ENCODE measurements around the gene SMC1B. TPM values are rescaled to one million over a fixed set of nuclear protein-coding genes. Genes with fewer than 3 reads are reported as not detected.

SMC1B gene
- total and polyA plus RNA-seq, 3 experiments from 2014 or later: 0.37 to 0.38 TPM; not detected in 1

DNA sequence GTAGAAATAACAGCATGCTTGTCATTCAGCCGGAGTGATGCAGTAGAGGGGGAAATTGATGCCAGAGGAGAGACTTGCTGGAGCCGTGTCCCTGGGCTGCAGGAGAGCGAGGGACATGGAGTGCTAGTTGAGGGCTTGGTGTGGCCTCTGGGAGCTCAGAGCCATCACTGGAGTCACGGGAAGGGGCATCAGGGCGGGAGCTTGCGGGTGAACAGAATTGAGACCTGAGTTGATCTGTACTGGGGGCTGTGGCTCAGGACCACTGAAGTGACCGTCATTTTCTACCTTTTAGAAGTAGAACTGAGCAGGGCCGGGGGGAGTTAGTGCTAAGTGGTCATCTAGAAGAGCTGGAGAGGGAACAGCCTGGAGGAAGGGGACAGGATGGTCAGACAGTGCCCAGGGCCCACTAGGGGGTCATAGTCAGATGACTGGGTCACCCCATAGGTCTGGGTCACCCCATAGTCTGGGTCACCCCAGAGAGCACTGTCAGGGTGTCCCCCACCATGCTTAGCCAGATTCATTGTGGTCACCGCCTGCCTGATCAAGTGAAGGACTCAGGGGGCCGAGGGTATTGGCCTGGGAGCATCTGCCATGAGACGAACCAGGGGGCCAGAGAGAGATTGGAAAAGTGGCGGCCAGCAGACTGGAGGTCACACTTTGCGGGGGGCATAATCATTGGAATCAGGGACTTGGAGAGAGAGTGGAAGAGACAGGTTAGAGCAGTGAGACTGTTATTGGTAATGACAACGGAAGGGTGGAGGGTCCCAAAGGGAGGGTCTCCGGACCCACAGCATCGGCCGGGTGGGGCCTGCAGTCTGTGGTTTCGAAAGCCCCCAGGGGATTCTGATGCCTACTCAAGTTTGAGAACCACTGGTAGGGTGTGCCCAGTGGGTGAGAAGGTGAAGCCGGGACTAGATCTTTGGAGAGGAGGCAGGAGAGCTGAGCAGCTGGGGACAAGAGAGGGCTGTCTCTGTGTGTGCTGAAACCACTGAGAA lies 15.3 kb upstream of the SMC1B start:
- ChIA-PET POLR2A (no interaction called here), CTCF (no interaction called here)
- Mint-ChIP-seq H3K4me1 (no peaks in the 10 kb centered on the region), H3K4me3 (no peak overlapping the region), H3K27ac (no peak overlapping the region), H3K27me3 (no peaks in the 10 kb centered on the region), H3K36me3 (peaks cover 0 to 3% (median 0%) of the 10 kb centered on the region in 3 donors), H3K9me3 (peaks cover 0 to 2% (median 0%) of the 10 kb centered on the region in 5 donors)
- Histone ChIP-seq H3K4me1 (ENCODE audit: insufficient read depth, low read length) (no peaks in the 10 kb centered on the region), H3K27ac (ENCODE audit: low read depth, low read length) (no peak overlapping the region), H3K36me3 (ENCODE audit: insufficient read depth, low read length) (no peaks in the 10 kb centered on the region), H3K4me3 (ENCODE audit: low read length) (no peak overlapping the region), H3K9me3 (ENCODE audit: low read length) (no peaks in the 10 kb centered on the region), H3K27me3 (ENCODE audit: insufficient read depth, low read length, poor library complexity, severe bottlenecking) (no peaks in the 10 kb centered on the region)
- no peak for DNase-seq

DNA sequence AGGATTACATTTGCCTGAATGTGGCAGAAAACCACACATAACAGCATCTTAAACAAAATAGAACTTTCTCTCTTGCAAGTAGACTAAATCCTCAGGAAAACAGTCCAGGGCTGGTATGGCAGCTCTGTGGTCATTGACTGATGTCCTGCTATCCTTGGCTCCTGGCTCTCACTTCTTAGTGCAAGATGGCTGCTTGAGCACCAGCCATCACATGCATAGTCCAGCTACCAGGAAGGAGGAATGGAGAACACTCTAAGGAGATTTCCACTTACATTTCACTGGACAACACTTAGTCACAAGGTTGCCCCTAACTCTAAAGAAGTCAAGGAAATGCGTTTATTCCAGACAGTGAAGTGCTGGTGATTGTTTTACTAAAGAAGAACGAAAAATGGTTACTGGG lies 13.7 kb upstream of the SMC1B start:
- Histone ChIP-seq H3K36me3 (ENCODE audit: insufficient read depth, low read length) (no peaks in the 10 kb centered on the region), H3K4me1 (ENCODE audit: insufficient read depth, low read length) (no peaks in the 10 kb centered on the region), H3K27ac (ENCODE audit: low read depth, low read length) (no peak overlapping the region), H3K4me3 (ENCODE audit: low read length) (no peak overlapping the region), H3K9me3 (ENCODE audit: low read length) (no peaks in the 10 kb centered on the region), H3K27me3 (ENCODE audit: insufficient read depth, low read length, poor library complexity, severe bottlenecking) (no peaks in the 10 kb centered on the region)
- no peak for DNase-seq
- peaks cover 0 to 2% (median 0%) of the 10 kb centered on the region in 5 donors for H3K9me3 Mint-ChIP-seq
- no peaks in the 10 kb centered on the region for H3K27me3 Mint-ChIP-seq
- H3K4me3 Mint-ChIP-seq: no peak overlapping the region
- no peaks in the 10 kb centered on the region for H3K4me1 Mint-ChIP-seq
- CTCF ChIA-PET: no interaction called here
- POLR2A ChIA-PET: no interaction called here
- peaks cover 0 to 3% (median 0%) of the 10 kb centered on the region in 3 donors for H3K36me3 Mint-ChIP-seq
- no peak overlapping the region for H3K27ac Mint-ChIP-seq

DNA sequence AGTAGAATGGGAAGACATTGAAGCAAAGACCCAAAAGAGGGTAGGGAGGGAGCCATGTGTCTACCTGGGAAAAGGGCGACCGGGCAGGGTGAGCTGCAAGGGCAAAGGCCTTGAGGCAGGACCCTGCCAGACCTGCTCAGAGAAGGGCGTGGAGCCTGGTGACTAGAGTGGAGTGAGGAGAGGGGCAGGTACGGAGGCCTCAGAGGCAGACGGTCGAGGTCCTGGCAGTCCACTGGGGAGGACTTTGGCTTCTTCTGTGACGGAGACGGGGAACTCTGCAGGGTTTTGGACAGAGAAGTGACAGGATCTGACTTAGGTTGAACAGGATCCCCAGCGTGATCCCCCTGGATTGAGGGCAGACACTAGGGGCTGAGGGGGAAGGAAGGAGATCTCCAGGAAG lies 13.0 kb upstream of the SMC1B start:
- Histone ChIP-seq H3K9me3 (ENCODE audit: low read length) (no peaks in the 10 kb centered on the region), H3K27me3 (ENCODE audit: insufficient read depth, low read length, poor library complexity, severe bottlenecking) (no peaks in the 10 kb centered on the region), H3K4me1 (ENCODE audit: insufficient read depth, low read length) (no peaks in the 10 kb centered on the region), H3K4me3 (ENCODE audit: low read length) (no peak overlapping the region), H3K27ac (ENCODE audit: low read depth, low read length) (no peak overlapping the region), H3K36me3 (ENCODE audit: insufficient read depth, low read length) (no peaks in the 10 kb centered on the region)
- H3K27ac Mint-ChIP-seq: peak overlapping the region in 1 of 8 donors; percentile 4
- H3K36me3 Mint-ChIP-seq: peaks cover 0 to 3% (median 0%) of the 10 kb centered on the region in 3 donors
- CTCF ChIA-PET: no interaction called here
- peaks cover 0 to 2% (median 0%) of the 10 kb centered on the region in 5 donors for H3K9me3 Mint-ChIP-seq
- POLR2A ChIA-PET: no interaction called here
- H3K4me3 Mint-ChIP-seq: no peak overlapping the region
- H3K4me1 Mint-ChIP-seq: no peaks in the 10 kb centered on the region
- no peaks in the 10 kb centered on the region for H3K27me3 Mint-ChIP-seq
- DNase-seq: no peak

DNA sequence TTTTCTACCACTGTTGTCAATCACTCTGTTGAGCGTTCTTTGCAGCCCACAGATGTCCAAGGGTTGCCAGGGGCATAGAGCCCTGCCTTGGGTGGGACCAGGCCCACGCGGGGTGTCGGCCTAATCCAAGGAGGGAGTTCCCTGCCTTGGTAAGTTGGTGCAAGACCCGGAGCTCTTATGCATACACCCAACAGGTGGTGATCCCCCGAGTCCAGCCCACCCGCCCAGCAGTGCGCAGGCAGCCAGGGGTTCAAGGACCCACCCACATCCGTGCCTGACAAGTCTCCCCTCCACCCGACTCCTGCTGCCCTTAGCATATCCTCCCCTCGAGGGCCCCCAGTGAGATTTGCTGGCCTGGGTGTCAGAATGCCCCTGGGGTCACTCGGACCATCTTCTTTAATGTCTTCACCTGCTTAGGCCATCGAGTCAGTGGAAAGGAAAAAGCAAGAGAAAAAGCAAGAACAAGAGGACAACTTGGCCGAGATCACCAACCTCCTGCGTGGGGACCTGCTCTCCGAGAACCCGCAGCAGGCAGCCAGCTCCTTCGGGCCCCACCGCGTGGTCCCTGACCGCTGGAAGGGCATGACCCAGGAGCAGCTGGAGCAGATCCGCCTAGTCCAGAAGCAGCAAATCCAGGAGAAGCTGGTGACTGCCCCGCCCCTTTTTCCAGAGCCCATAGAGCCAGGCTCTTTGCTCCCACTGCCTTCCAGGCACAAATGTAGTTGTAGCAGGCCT lies 12.3 kb upstream of the SMC1B start:
- Mint-ChIP-seq H3K4me1 (no peaks in the 10 kb centered on the region), H3K27ac (no peak overlapping the region), H3K27me3 (no peaks in the 10 kb centered on the region), H3K4me3 (no peak overlapping the region), H3K36me3 (peaks cover 0 to 3% (median 0%) of the 10 kb centered on the region in 3 donors), H3K9me3 (peaks cover 0 to 2% (median 0%) of the 10 kb centered on the region in 5 donors)
- no peaks in the 10 kb centered on the region for H3K9me3 ChIP-seq (ENCODE audit: low read length)
- ChIA-PET CTCF (no interaction called here), POLR2A (no interaction called here)
- H3K4me3 ChIP-seq (ENCODE audit: low read length): no peak overlapping the region
- H3K36me3 ChIP-seq (ENCODE audit: insufficient read depth, low read length): no peaks in the 10 kb centered on the region
- no peaks in the 10 kb centered on the region for H3K27me3 ChIP-seq (ENCODE audit: insufficient read depth, low read length, poor library complexity, severe bottlenecking)
- no peak overlapping the region for H3K27ac ChIP-seq (ENCODE audit: low read depth, low read length)
- H3K4me1 ChIP-seq (ENCODE audit: insufficient read depth, low read length): no peaks in the 10 kb centered on the region
- DNase-seq: no peak

DNA sequence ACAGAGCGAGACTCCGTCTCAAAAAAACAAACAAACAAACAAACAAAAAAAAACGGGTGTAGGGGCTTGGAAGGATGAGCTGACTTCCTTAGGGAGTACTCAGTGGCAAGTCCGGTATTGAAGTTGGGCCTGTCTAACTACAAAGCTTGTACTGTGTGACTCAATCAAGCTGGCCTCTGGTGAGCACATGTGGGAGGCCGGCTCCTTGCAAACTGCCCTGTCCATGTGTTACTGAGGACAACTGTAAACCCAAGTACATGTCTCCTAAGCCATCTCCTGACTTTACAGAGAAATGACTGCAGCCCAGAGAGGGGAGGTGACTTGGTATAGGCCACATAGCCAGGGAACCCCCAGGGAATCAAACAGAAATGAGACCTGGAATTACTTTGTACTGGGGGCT lies 11.7 kb upstream of the SMC1B start:
- no peak overlapping the region for H3K4me3 Mint-ChIP-seq
- CTCF ChIA-PET: no interaction called here
- POLR2A ChIA-PET: no interaction called here
- H3K36me3 Mint-ChIP-seq: peaks cover 0 to 3% (median 0%) of the 10 kb centered on the region in 3 donors
- no peak overlapping the region for H3K27ac Mint-ChIP-seq
- Histone ChIP-seq H3K9me3 (ENCODE audit: low read length) (no peaks in the 10 kb centered on the region), H3K4me1 (ENCODE audit: insufficient read depth, low read length) (no peaks in the 10 kb centered on the region), H3K4me3 (ENCODE audit: low read length) (no peak overlapping the region), H3K27me3 (ENCODE audit: insufficient read depth, low read length, poor library complexity, severe bottlenecking) (no peaks in the 10 kb centered on the region), H3K27ac (ENCODE audit: low read depth, low read length) (no peak overlapping the region), H3K36me3 (ENCODE audit: insufficient read depth, low read length) (no peaks in the 10 kb centered on the region)
- no peaks in the 10 kb centered on the region for H3K27me3 Mint-ChIP-seq
- DNase-seq: no peak
- no peaks in the 10 kb centered on the region for H3K4me1 Mint-ChIP-seq
- peaks cover 0 to 2% (median 0%) of the 10 kb centered on the region in 5 donors for H3K9me3 Mint-ChIP-seq

DNA sequence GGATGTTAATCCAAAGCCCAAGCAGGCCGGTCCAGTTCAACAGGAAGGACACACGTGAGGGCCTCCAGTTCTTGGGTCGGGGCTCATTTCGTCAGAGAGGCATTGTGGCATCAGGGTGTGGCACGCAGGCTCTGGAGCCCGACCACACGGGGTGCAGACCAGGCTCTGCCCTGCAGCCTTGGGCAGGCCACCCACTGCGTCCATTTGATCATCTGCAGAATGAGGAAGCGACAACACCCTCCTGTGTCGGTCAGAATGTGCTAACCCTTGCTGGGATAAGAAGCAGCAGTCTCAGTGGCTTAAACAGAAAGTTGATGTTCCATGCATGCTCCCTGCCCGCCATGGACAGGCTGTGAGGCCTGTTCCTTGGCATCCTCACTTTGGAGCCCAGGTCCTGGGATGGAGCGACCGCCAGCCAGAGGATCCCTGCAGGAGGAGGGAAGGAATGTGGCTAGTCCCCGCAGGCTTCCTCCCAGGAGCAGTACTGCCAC lies 10.9 kb upstream of the SMC1B start:
- Mint-ChIP-seq H3K27ac (no peak overlapping the region), H3K36me3 (peaks cover 0 to 3% (median 0%) of the 10 kb centered on the region in 3 donors), H3K9me3 (peaks cover 0 to 2% (median 0%) of the 10 kb centered on the region in 5 donors), H3K4me1 (no peaks in the 10 kb centered on the region), H3K27me3 (no peaks in the 10 kb centered on the region), H3K4me3 (no peak overlapping the region)
- no peak overlapping the region for H3K27ac ChIP-seq (ENCODE audit: low read depth, low read length)
- H3K27me3 ChIP-seq (ENCODE audit: insufficient read depth, low read length, poor library complexity, severe bottlenecking): no peaks in the 10 kb centered on the region
- no peaks in the 10 kb centered on the region for H3K9me3 ChIP-seq (ENCODE audit: low read length)
- H3K36me3 ChIP-seq (ENCODE audit: insufficient read depth, low read length): no peaks in the 10 kb centered on the region
- no peak overlapping the region for H3K4me3 ChIP-seq (ENCODE audit: low read length)
- H3K4me1 ChIP-seq (ENCODE audit: insufficient read depth, low read length): no peaks in the 10 kb centered on the region
- POLR2A ChIA-PET: no interaction called here
- CTCF ChIA-PET: no interaction called here
- DNase-seq: no peak

DNA sequence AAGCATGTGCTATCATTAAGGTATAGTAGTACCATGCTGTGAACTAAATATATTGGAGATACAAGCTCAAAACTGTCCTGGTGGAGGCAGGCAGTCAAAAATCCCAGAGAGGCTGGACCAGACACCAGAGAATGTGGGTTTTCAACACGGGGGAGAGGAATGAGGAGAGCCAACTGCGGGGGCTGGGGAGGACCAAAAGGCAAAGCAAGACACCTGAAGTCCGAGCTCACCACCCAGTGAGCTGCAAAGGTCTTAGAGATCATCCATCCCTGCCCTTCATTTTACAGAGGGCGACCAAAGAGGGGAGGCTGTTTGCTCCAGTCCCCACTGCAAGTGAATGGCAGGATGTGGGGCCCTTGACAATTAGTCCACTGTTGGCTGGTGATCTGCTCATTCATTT lies 10.1 kb upstream of the SMC1B start:
- Mint-ChIP-seq H3K4me1 (no peaks in the 10 kb centered on the region), H3K4me3 (no peak overlapping the region), H3K27ac (no peak overlapping the region), H3K27me3 (no peaks in the 10 kb centered on the region), H3K9me3 (peaks cover 0 to 2% (median 0%) of the 10 kb centered on the region in 5 donors), H3K36me3 (peaks cover 0 to 3% (median 0%) of the 10 kb centered on the region in 3 donors)
- CTCF ChIA-PET: no interaction called here
- Histone ChIP-seq H3K27me3 (ENCODE audit: insufficient read depth, low read length, poor library complexity, severe bottlenecking) (no peaks in the 10 kb centered on the region), H3K27ac (ENCODE audit: low read depth, low read length) (no peak overlapping the region), H3K9me3 (ENCODE audit: low read length) (no peaks in the 10 kb centered on the region), H3K4me1 (ENCODE audit: insufficient read depth, low read length) (no peaks in the 10 kb centered on the region), H3K4me3 (ENCODE audit: low read length) (no peak overlapping the region), H3K36me3 (ENCODE audit: insufficient read depth, low read length) (no peaks in the 10 kb centered on the region)
- POLR2A ChIA-PET: no interaction called here
- DNase-seq: no peak
